ENCODE measurements around the gene CACNA2D1.

Gene CACNA2D1

DNA sequence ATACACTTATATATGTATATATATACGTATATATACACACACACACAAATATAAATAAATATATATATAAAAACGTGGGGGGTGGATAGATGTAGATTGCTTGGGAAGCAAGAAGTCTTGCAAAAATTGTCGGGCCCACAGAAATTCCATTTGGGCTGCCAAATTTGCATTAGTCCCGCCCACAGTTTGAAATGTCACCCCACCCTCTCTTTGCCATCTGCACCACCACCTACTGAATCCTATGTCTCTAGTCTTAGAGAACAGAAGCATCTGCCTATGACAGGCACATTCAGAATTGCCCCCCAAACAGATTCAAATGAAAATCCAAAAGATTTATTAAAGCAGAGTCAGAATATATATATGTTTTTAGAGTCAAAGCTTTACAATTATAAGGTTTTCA, 25.6 kb upstream of the CACNA2D1 start:
- no peak overlapping the region for H3K4me3 ChIP-seq (replicated peaks; ENCODE audit: low read depth, low read length)
- no peak for TF ChIP-seq CTCF (IDR thresholded peaks at IDR 0.05; ENCODE audit: insufficient read depth, low read length, poor library complexity, severe bottlenecking)
- H3K36me3 ChIP-seq (ENCODE audit: control insufficient read depth, insufficient read depth, low read length), result no peaks in the 10 kb centered on the region
- H3K27me3 ChIP-seq (replicated peaks; ENCODE audit: control insufficient read depth, insufficient read depth, low read length), result no peaks in the 10 kb centered on the region
- no peak for DNase-seq (ENCODE audit: extremely low read depth, insufficient read length)

- Histone ChIP-seq H3K4me3 (replicated peaks; ENCODE audit: low read depth, low read length) (no peak overlapping the region), H3K27me3 (replicated peaks; ENCODE audit: control insufficient read depth, insufficient read depth, low read length) (no peaks in the 10 kb centered on the region), H3K36me3 (ENCODE audit: control insufficient read depth, insufficient read depth, low read length) (no peaks in the 10 kb centered on the region)
- no peak for TF ChIP-seq CTCF (IDR thresholded peaks at IDR 0.05; ENCODE audit: insufficient read depth, low read length, poor library complexity, severe bottlenecking)
- DNase-seq (ENCODE audit: extremely low read depth, insufficient read length), result no peak
These were observed 24.9 kb upstream of the CACNA2D1 start for GRCh38 chr7:82468435-82468834.

- Histone ChIP-seq H3K4me3 (replicated peaks; ENCODE audit: low read depth, low read length) (no peak overlapping the region), H3K36me3 (ENCODE audit: control insufficient read depth, insufficient read depth, low read length) (no peaks in the 10 kb centered on the region), H3K27me3 (replicated peaks; ENCODE audit: control insufficient read depth, insufficient read depth, low read length) (no peaks in the 10 kb centered on the region)
- DNase-seq (ENCODE audit: extremely low read depth, insufficient read length), result no peak
- TF ChIP-seq CTCF (IDR thresholded peaks at IDR 0.05; ENCODE audit: insufficient read depth, low read length, poor library complexity, severe bottlenecking), result no peak
These were observed 23.4 kb upstream of the CACNA2D1 start for GRCh38 chr7:82467020-82467419.

DNA sequence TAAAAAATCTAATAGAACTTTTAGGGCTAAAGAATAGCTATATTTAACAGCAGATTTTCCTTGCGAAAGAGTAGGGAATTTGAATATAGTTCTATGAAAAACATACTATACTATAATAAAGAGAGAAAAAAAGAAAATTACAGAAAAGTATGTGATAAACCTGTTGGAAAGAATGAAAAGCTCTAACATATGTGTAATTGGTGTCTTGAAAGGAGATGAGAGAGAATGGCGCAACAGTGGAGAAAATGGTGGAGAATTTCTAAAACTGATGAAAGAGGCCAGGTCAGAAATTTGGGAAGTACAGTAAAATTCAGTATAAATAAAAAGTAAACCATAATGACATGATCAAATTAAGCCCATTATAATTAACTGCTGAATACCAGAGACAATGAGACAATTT, 20.8 kb upstream of the CACNA2D1 start:
- TF ChIP-seq CTCF (IDR thresholded peaks at IDR 0.05; ENCODE audit: insufficient read depth, low read length, poor library complexity, severe bottlenecking), result no peak
- Histone ChIP-seq H3K27me3 (replicated peaks; ENCODE audit: control insufficient read depth, insufficient read depth, low read length) (no peaks in the 10 kb centered on the region), H3K4me3 (replicated peaks; ENCODE audit: low read depth, low read length) (no peak overlapping the region), H3K36me3 (ENCODE audit: control insufficient read depth, insufficient read depth, low read length) (no peaks in the 10 kb centered on the region)
- no peak for DNase-seq (ENCODE audit: extremely low read depth, insufficient read length)

- no peak for TF ChIP-seq CTCF (IDR thresholded peaks at IDR 0.05; ENCODE audit: insufficient read depth, low read length, poor library complexity, severe bottlenecking)
- Histone ChIP-seq H3K36me3 (ENCODE audit: control insufficient read depth, insufficient read depth, low read length) (no peaks in the 10 kb centered on the region), H3K27me3 (replicated peaks; ENCODE audit: control insufficient read depth, insufficient read depth, low read length) (no peaks in the 10 kb centered on the region), H3K4me3 (replicated peaks; ENCODE audit: low read depth, low read length) (no peak overlapping the region)
- DNase-seq (ENCODE audit: extremely low read depth, insufficient read length), result no peak
These were observed 11.7 kb upstream of the CACNA2D1 start for GRCh38 chr7:82455295-82455694.

- H3K4me3 ChIP-seq (replicated peaks; ENCODE audit: low read depth, low read length), result no peak overlapping the region
These were observed 7.2 kb upstream of the CACNA2D1 start for GRCh38 chr7:82450759-82451158.

More at GRCh38 chr7:82450759-82451158, 7.2 kb upstream of the CACNA2D1 start:
- no peak for TF ChIP-seq CTCF (IDR thresholded peaks at IDR 0.05; ENCODE audit: insufficient read depth, low read length, poor library complexity, severe bottlenecking)
- Histone ChIP-seq H3K36me3 (ENCODE audit: control insufficient read depth, insufficient read depth, low read length) (no peaks in the 10 kb centered on the region), H3K27me3 (replicated peaks; ENCODE audit: control insufficient read depth, insufficient read depth, low read length) (no peaks in the 10 kb centered on the region)
- DNase-seq (ENCODE audit: extremely low read depth, insufficient read length), result no peak

Measured in GM06990 (cell line).